Measurements from ENCODE around the gene SNAI3. TPM values are rescaled to one million over a fixed set of nuclear protein-coding genes. Genes with fewer than 3 reads are reported as not detected.

The SNAI3 gene
- total and polyA plus RNA-seq, 5 donors, result 0.39 to 2.8 (median 2.1) TPM

Small RNA genes lying within 50 kb of the gene (microRNA-seq; reads per million reads assigned to microRNA genes)
- 0 reads per million in 2 donors for gene MIR4722

Other genes starting within 250 kb of the SNAI3 start
- 10 to 100 TPM in 1 of 4 donors, 1 to 10 TPM in 3; 8.1 to 11.4 (median 8.7) TPM for gene ZFPM1, start 233.2 kb downstream of the SNAI3 start, total RNA-seq
- gene ZFPM1, start 233.2 kb downstream of the SNAI3 start, polyA plus RNA-seq, result 7.7 TPM
- gene ZC3H18, start 116.1 kb downstream of the SNAI3 start, total RNA-seq, result 10 to 100 TPM; 17.5 to 25.1 (median 21.2) TPM
- 19.6 TPM for gene ZC3H18, start 116.1 kb downstream of the SNAI3 start, polyA plus RNA-seq
- not detected for gene IL17C, start 47.9 kb downstream of the SNAI3 start, total RNA-seq
- gene IL17C, start 47.9 kb downstream of the SNAI3 start, polyA plus RNA-seq, result not detected
- 100 to 1,000 TPM in 1 of 4 donors, 10 to 100 TPM in 3; 53.9 to 101 (median 70.7) TPM for gene CYBA, start 35.5 kb downstream of the SNAI3 start, total RNA-seq
- gene CYBA, start 35.5 kb downstream of the SNAI3 start, polyA plus RNA-seq, result 84.2 TPM
- gene MVD, start 23.4 kb downstream of the SNAI3 start, total RNA-seq, result 10 to 100 TPM; 29.8 to 32.0 (median 31.2) TPM
- 35.9 TPM for gene MVD, start 23.4 kb downstream of the SNAI3 start, polyA plus RNA-seq
- gene RNF166, start 19.9 kb upstream of the SNAI3 start, total RNA-seq, result 10 to 100 TPM; 15.0 to 23.8 (median 19.2) TPM
- gene RNF166, start 19.9 kb upstream of the SNAI3 start, polyA plus RNA-seq, result 18.4 TPM
- 10 to 100 TPM; 11.1 to 16.3 (median 12.4) TPM for gene CTU2, start 20.0 kb upstream of the SNAI3 start, total RNA-seq
- gene CTU2, start 20.0 kb upstream of the SNAI3 start, polyA plus RNA-seq, result 11.4 TPM
- 10 to 100 TPM; 21.7 to 45.6 (median 29.8) TPM for gene PIEZO1, start 98.7 kb upstream of the SNAI3 start, total RNA-seq
- 37.3 TPM for gene PIEZO1, start 98.7 kb upstream of the SNAI3 start, polyA plus RNA-seq
- 1 to 10 TPM in 2 of 4 donors, under 1 TPM in 2; 0.57 to 3.1 (median 1.1) TPM for gene CDT1, start 117.3 kb upstream of the SNAI3 start, total RNA-seq
- 0.27 TPM for gene CDT1, start 117.3 kb upstream of the SNAI3 start, polyA plus RNA-seq
- 10 to 100 TPM; 40.8 to 65.8 (median 50.7) TPM for gene APRT, start 125.4 kb upstream of the SNAI3 start, total RNA-seq
- gene APRT, start 125.4 kb upstream of the SNAI3 start, polyA plus RNA-seq, result 82.0 TPM
- 10 to 100 TPM; 17.6 to 22.3 (median 18.8) TPM for gene GALNS, start 170.4 kb upstream of the SNAI3 start, total RNA-seq
- gene GALNS, start 170.4 kb upstream of the SNAI3 start, polyA plus RNA-seq, result 21.0 TPM
- gene TRAPPC2L, start 170.6 kb upstream of the SNAI3 start, total RNA-seq, result 10 to 100 TPM; 45.5 to 61.5 (median 55.0) TPM
- 43.7 TPM for gene TRAPPC2L, start 170.6 kb upstream of the SNAI3 start, polyA plus RNA-seq
- gene PABPN1L, start 180.2 kb upstream of the SNAI3 start, total RNA-seq, result not detected
- not detected for gene PABPN1L, start 180.2 kb upstream of the SNAI3 start, polyA plus RNA-seq

All from right cardiac atrium (tissue), 5 donors.